ENCODE data around the gene GRID1. TPM values are rescaled to one million over a fixed set of nuclear protein-coding genes. Genes with fewer than 3 reads are reported as not detected.

GRID1 gene
- total RNA-seq, 1 donor from 2014 or later, result 2.7 TPM

DNA sequence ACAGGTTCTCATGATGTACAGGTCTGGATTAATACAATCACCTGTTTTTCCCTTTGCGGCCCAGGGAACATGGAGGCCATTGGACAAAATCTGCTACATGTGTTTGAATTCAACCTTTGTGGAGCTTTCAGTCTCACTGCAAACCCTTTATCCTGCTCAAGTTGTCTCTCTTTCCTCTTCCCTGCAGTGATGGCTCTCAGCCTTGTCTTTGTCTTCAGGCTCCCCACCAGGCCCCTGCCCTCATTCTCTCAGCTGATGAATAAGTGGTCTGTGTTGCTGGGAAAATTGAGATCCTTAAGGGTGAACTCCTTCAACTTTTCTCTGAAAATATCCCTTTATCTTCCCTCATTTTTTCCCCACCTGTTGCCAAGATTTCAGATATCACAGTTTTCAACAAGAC, 791.2 kb downstream of the GRID1 start:
- DNase-seq, result no peak

GRCh38 chr10:85570871-85571270, 795.7 kb downstream of the GRID1 start:
- DNase-seq, result no peak

DNA sequence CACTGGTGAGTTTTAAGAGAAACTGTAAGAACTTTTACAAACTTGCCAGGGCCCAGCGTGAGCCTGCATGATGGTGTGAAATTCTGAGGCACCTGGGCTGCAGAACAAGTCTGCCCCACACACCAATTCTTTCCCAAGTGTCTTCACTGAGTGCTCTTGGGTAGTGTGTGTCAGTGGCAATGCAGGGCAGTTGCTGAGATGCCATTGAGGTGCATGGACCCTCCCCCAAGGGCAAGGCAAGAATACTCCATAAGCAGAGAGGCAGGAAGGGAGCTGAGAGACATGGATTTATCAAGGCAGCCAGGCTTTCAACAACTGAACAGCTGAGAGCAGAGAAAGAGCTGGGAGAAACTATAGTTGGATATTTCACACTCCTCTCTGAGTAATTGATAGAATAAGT, 801.2 kb downstream of the GRID1 start:
- no peak for DNase-seq

- no peak for DNase-seq
These were observed 808.1 kb downstream of the GRID1 start for GRCh38 chr10:85558533-85558932.

- DNase-seq, result no peak
These were observed 808.9 kb downstream of the GRID1 start for GRCh38 chr10:85557706-85558105.

- no peak for DNase-seq
These were observed 809.5 kb downstream of the GRID1 start for GRCh38 chr10:85557077-85557476.

Small RNAs within 50 kb of the gene (small RNA-seq; reads per million reads assigned to genes)
- gene MIR346 (ENCODE audit: low replicate concordance) (0.09 reads per million), gene RF02271 (ENCODE audit: low replicate concordance) (not detected), gene RN7SKP238 (ENCODE audit: low replicate concordance) (not detected), gene RNA5SP322 (ENCODE audit: low replicate concordance) (not detected)

Other genes with a start within 250 kb of the GRID1 start
- 62.0 TPM for gene WAPL, start 155.0 kb upstream of the GRID1 start, total RNA-seq